H9 (cell line): Measurements from ENCODE around the gene UGT1A7. TPM values are rescaled to one million over a fixed set of nuclear protein-coding genes. Genes with fewer than 3 reads are reported as not detected.

Experiments used
- DNase-seq: peaks from one replicate; pipeline ENCODE4 v3.0.0-alpha.2; 2017
- H2AFZ ChIP-seq: one replicate; pipeline ENCODE4 v1.6.1; 2013; ENCODE audit warnings: mild to moderate bottlenecking, low read length, control low read depth, moderate library complexity
- H2AK5ac ChIP-seq: 2 replicates; pipeline ENCODE4 v1.6.1; 2013; ENCODE audit warnings: low read length, control low read depth, mixed read lengths; ENCODE audit not compliant: insufficient read length
- H2BK120ac ChIP-seq: one replicate; pipeline ENCODE4 v1.6.1; 2013; ENCODE audit warnings: low read depth, mild to moderate bottlenecking, low read length, control low read depth, inconsistent platforms; ENCODE audit not compliant: poor library complexity, severe bottlenecking
- H2BK12ac ChIP-seq: 2 replicates; pipeline ENCODE4 v1.6.1; 2013; ENCODE audit warnings: low read length, control low read depth, mixed read lengths, low read depth; ENCODE audit not compliant: insufficient read length
- H2BK15ac ChIP-seq: 2 replicates; pipeline ENCODE4 v1.6.1; 2013; ENCODE audit warnings: low read depth, low read length, control low read depth
- H2BK20ac ChIP-seq: one replicate; pipeline ENCODE4 v1.6.1; 2013; ENCODE audit warnings: low read depth, mild to moderate bottlenecking, low read length, control low read depth, inconsistent platforms; ENCODE audit not compliant: poor library complexity, severe bottlenecking
- H2BK5ac ChIP-seq: 2 replicates; pipeline ENCODE4 v1.6.1; 2013; ENCODE audit warnings: low read length, control low read depth, mixed read lengths; ENCODE audit not compliant: insufficient read length
- H3K14ac ChIP-seq: 2 replicates; pipeline ENCODE4 v1.6.1; 2013; ENCODE audit warnings: low read length, control low read depth; ENCODE audit not compliant: insufficient read depth
- H3K18ac ChIP-seq: 2 replicates; pipeline ENCODE4 v1.6.1; 2013; ENCODE audit warnings: low read depth, mild to moderate bottlenecking, mixed read lengths, low read length, control low read depth; ENCODE audit not compliant: insufficient read length
- H3K23ac ChIP-seq: 2 replicates; pipeline ENCODE4 v1.6.1; 2013; ENCODE audit warnings: low read length, control low read depth, mixed read lengths, low read depth; ENCODE audit not compliant: insufficient read length
- H3K23me2 ChIP-seq: 2 replicates; pipeline ENCODE4 v1.6.1; 2013; ENCODE audit warnings: low read depth, mild to moderate bottlenecking, mixed read lengths, low read length, control low read depth; ENCODE audit not compliant: insufficient read length, poor library complexity, severe bottlenecking
- H3K27ac ChIP-seq: 2 replicates; pipeline ENCODE4 v1.5.1; 2013; ENCODE audit warnings: low read length, control low read depth, mixed read lengths, low read depth; ENCODE audit not compliant: insufficient read length
- H3K27me3 ChIP-seq: 2 replicates; pipeline ENCODE4 v1.6.1; 2013; ENCODE audit warnings: low read length, control low read depth, inconsistent platforms; ENCODE audit not compliant: insufficient read depth
- H3K4ac ChIP-seq: 2 replicates; pipeline ENCODE4 v1.6.1; 2013; ENCODE audit warnings: low read depth, mild to moderate bottlenecking, control low read depth, inconsistent platforms, low read length, moderate library complexity
- H3K4me1 ChIP-seq: 2 replicates; pipeline ENCODE4 v1.6.1; 2013; ENCODE audit warnings: low read length, control low read depth, inconsistent platforms; ENCODE audit not compliant: insufficient read depth
- H3K4me2 ChIP-seq: 2 replicates; pipeline ENCODE4 v1.6.1; 2013; ENCODE audit warnings: low read length, control low read depth, mixed read lengths; ENCODE audit not compliant: insufficient read length, insufficient read depth
- H3K56ac ChIP-seq: 2 replicates; pipeline ENCODE4 v1.6.1; 2013; ENCODE audit warnings: low read depth, mild to moderate bottlenecking, mixed read lengths, low read length, control low read depth; ENCODE audit not compliant: insufficient read length
- H3K79me1 ChIP-seq: 2 replicates; pipeline ENCODE4 v1.6.1; 2013; ENCODE audit warnings: low read depth, mild to moderate bottlenecking, moderate library complexity, low read length, control low read depth, inconsistent platforms; ENCODE audit not compliant: insufficient read depth, poor library complexity, severe bottlenecking
- H3K79me2 ChIP-seq: 2 replicates; pipeline ENCODE4 v1.6.1; 2013; ENCODE audit warnings: low read length, control low read depth, inconsistent platforms; ENCODE audit not compliant: insufficient read depth
- H3K9ac ChIP-seq: 2 replicates; pipeline ENCODE4 v1.6.1; 2013; ENCODE audit warnings: low read length, control low read depth, mixed read lengths; ENCODE audit not compliant: insufficient read length; ENCODE audit errors: extremely low read depth
- H3K9me3 ChIP-seq: one replicate; pipeline ENCODE4 v1.6.1; 2013; ENCODE audit warnings: low read depth, low read length, inconsistent platforms; ENCODE audit not compliant: control insufficient read depth
- H3T11ph ChIP-seq: one replicate; pipeline ENCODE4 v1.6.1; 2013; ENCODE audit warnings: mild to moderate bottlenecking, low read length, control low read depth, inconsistent platforms
- H4K20me1 ChIP-seq: one replicate; pipeline ENCODE4 v1.6.1; 2013; ENCODE audit not compliant: control insufficient read depth, insufficient read length, insufficient read depth
- H4K5ac ChIP-seq: 2 replicates; pipeline ENCODE4 v1.6.1; 2013; ENCODE audit warnings: low read depth, mild to moderate bottlenecking, mixed read lengths, low read length, control low read depth; ENCODE audit not compliant: insufficient read length
- H4K8ac ChIP-seq: replicated peaks from 2 replicates; pipeline ENCODE4 v1.6.1; 2013; ENCODE audit warnings: low read length, control low read depth, mixed read lengths, low read depth; ENCODE audit not compliant: insufficient read length
- H4K91ac ChIP-seq: 2 replicates; pipeline ENCODE4 v1.6.1; 2013; ENCODE audit warnings: low read depth, mild to moderate bottlenecking, moderate library complexity, mixed read lengths, low read length, control low read depth; ENCODE audit not compliant: insufficient read length
- H3K27ac Mint-ChIP-seq, 3 experiments: 2 replicates in 2 of 3; 3 replicates in 1 of 3; pipeline ENCODE4 v1.8.0; 2020 to 2021; ENCODE audit warnings: mixed read lengths in 3 of 3, mild to moderate bottlenecking in 1 of 3, moderate library complexity in 1 of 3
- H3K27me3 Mint-ChIP-seq: 2 replicates; pipeline ENCODE4 v1.8.0; 2021; ENCODE audit warnings: low read depth, mild to moderate bottlenecking, moderate library complexity, mixed read lengths
- H3K36me3 Mint-ChIP-seq, 3 experiments: 2 replicates in 2 of 3; 3 replicates in 1 of 3; pipeline ENCODE4 v1.8.0; 2020 to 2021; ENCODE audit warnings: low read depth in 3 of 3, mixed read lengths in 3 of 3; ENCODE audit not compliant: insufficient read depth in 1 of 3
- H3K4me1 Mint-ChIP-seq, 2 experiments: 2 replicates each; pipeline ENCODE4 v1.8.0; 2020; ENCODE audit warnings: mixed read lengths in 2 of 2
- H3K4me3 Mint-ChIP-seq, 2 experiments: 2 replicates in 1 of 2; 3 replicates in 1 of 2; pipeline ENCODE4 v1.8.0; 2020 to 2021; ENCODE audit warnings: mild to moderate bottlenecking in 2 of 2, mixed read lengths in 2 of 2, moderate library complexity in 1 of 2
- H3K9me3 Mint-ChIP-seq, 2 experiments: 2 replicates in 1 of 2; 3 replicates in 1 of 2; pipeline ENCODE4 v1.8.0; 2020; ENCODE audit warnings: mild to moderate bottlenecking in 2 of 2, mixed read lengths in 2 of 2, moderate library complexity in 1 of 2
- WGBS: extraction: QIAGEN DNeasy Blood & Tissue Kit; methylation state at CpG from one replicate; pipeline ENCODE4 v1.1.7; 2013; ENCODE audit warnings: missing lambda C conversion rate, low lambda C conversion rate, mixed read lengths; ENCODE audit not compliant: insufficient read length; ENCODE audit errors: extremely low coverage; 5-methylcytosine and 5-hydroxymethylcytosine counted together
- total RNA-seq: library from RNA; stranded (reverse); gene quantifications from 2 replicates; pipeline ENCODE4 v1.2.1, GENCODE V29; 2021
- TF ChIP-seq, protein P1 (sequence below): fragments of 200-600 bp; sonication (generic); conservative IDR thresholded peaks from 3 replicates; pipeline ENCODE4 v1.8.0; 2021; ENCODE audit warnings: antibody characterized with exemption, mild to moderate bottlenecking

Gene UGT1A7
- total RNA-seq, 1 experiment from 2014 or later = not detected

DNA sequence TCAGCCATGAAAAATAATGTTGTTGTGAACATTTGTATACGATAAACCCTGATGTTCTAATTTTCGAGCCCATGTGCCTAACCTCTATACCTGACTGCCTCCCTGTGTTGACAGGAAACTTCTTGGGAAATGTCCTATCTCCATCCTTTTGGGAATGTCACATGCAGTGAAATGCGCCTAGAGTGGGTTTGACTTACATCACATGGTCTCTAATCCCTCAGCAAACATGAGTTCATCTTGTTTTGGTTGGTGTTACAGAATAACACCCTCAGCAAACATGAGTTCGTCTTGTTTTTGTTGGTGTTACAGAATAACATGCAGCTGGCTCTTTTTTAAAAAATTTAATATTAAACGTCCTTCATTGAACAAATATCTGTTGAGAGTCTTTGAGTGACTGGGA is 6.6 kb downstream of the UGT1A7 start:
- H2BK15ac ChIP-seq = no peak overlapping the region
- H3K27ac ChIP-seq = no peak overlapping the region
- no peaks in the 10 kb centered on the region for H3K27me3 ChIP-seq
- no peak overlapping the region for H4K8ac ChIP-seq
- H2BK5ac ChIP-seq = no peak overlapping the region
- H3K14ac ChIP-seq = no peak overlapping the region
- H3K4me2 ChIP-seq = no peak overlapping the region
- H2BK120ac ChIP-seq = no peak overlapping the region
- no peak overlapping the region for H4K5ac ChIP-seq
- no peak overlapping the region for H3K23ac ChIP-seq
- WGBS = no CpG with 5 or more reads among the region's 5 CpGs
- H3K18ac ChIP-seq = no peak overlapping the region
- no peaks in the 10 kb centered on the region for H3K79me1 ChIP-seq
- no peak overlapping the region for H4K91ac ChIP-seq
- no peak for DNase-seq
- H3K4ac ChIP-seq = no peak overlapping the region
- TF ChIP-seq, protein P1, sequence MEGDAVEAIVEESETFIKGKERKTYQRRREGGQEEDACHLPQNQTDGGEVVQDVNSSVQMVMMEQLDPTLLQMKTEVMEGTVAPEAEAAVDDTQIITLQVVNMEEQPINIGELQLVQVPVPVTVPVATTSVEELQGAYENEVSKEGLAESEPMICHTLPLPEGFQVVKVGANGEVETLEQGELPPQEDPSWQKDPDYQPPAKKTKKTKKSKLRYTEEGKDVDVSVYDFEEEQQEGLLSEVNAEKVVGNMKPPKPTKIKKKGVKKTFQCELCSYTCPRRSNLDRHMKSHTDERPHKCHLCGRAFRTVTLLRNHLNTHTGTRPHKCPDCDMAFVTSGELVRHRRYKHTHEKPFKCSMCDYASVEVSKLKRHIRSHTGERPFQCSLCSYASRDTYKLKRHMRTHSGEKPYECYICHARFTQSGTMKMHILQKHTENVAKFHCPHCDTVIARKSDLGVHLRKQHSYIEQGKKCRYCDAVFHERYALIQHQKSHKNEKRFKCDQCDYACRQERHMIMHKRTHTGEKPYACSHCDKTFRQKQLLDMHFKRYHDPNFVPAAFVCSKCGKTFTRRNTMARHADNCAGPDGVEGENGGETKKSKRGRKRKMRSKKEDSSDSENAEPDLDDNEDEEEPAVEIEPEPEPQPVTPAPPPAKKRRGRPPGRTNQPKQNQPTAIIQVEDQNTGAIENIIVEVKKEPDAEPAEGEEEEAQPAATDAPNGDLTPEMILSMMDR = no peak
- H3K9ac ChIP-seq = no peak overlapping the region
- Mint-ChIP-seq H3K4me3 (no peak overlapping the region), H3K9me3 (no peaks in the 10 kb centered on the region; a peak in 2 of 5 replicates), H3K4me1 (peaks cover 24 to 29% of the 10 kb centered on the region in 2 experiments), H3K36me3 (no peaks in the 10 kb centered on the region; a peak in 1 of 7 replicates), H3K27me3 (no peaks in the 10 kb centered on the region; the same call in 1 of the 2 replicates), H3K27ac (no peak overlapping the region)
- H4K20me1 ChIP-seq = no peaks in the 10 kb centered on the region
- H2AFZ ChIP-seq = no peak overlapping the region
- peaks cover 3% of the 10 kb centered on the region; the same call in 1 of the 2 replicates for H3K4me1 ChIP-seq
- H3K23me2 ChIP-seq = no peaks in the 10 kb centered on the region
- H2AK5ac ChIP-seq = no peak overlapping the region
- no peak overlapping the region for H3K56ac ChIP-seq
- no peaks in the 10 kb centered on the region for H3K79me2 ChIP-seq
- no peak overlapping the region for H2BK12ac ChIP-seq
- no peak overlapping the region for H2BK20ac ChIP-seq
- H3K9me3 ChIP-seq = no peaks in the 10 kb centered on the region
- no peak overlapping the region for H3T11ph ChIP-seq
